Measurements from ENCODE around the gene ARMS2. TPM values are rescaled to one million over a fixed set of nuclear protein-coding genes. Genes with fewer than 3 reads are reported as not detected.

ARMS2 gene
- total RNA-seq, 2 experiments from 2014 or later = not detected

GRCh38 chr10:122499491-122499941 is 45.1 kb downstream of the ARMS2 start:
- ChIA-PET CTCF (ENCODE audit: unreplicated experiment) (no interaction called here), POLR2A (interaction anchor here (0.6 kb wide), 1 partner anchor 33 kb away, joined by 3 read pairs; no protein-coding TSS in a partner anchor)
- no peaks in the 10 kb centered on the region for H3K9me2 ChIP-seq (ENCODE audit: insufficient read depth, low read length)
- no peak overlapping the region for H3K4me3 ChIP-seq (ENCODE audit: low read depth, low read length, poor library complexity, severe bottlenecking)
- no peaks in the 10 kb centered on the region for H3K4me1 ChIP-seq (ENCODE audit: insufficient read depth, low read length, poor library complexity, severe bottlenecking)
- no peak for DNase-seq (ENCODE audit: low spot score)
- H3K27ac ChIP-seq (ENCODE audit: low read depth, low read length, poor library complexity, severe bottlenecking) = no peak overlapping the region
- intact Hi-C loops (cut with micrococcal nuclease; ENCODE audit: unreplicated experiment) = no loop called here
- TF ChIP-seq CTCF (conservative IDR thresholded peaks at IDR 0.05; ENCODE audit: low read length) (no peak), EZH2phosphoT487 (IDR thresholded peaks at IDR 0.05; ENCODE audit: borderline replicate concordance, low read depth, low read length) (no peak)
- BruUV-seq (replicated peaks) = no TSS peak
- no peaks in the 10 kb centered on the region for H4K20me1 ChIP-seq (ENCODE audit: insufficient read depth, low read length)
- H3K36me3 ChIP-seq (ENCODE audit: insufficient read depth, low read length) = no peaks in the 10 kb centered on the region
- no peak overlapping the region for H2AFZ ChIP-seq (ENCODE audit: low read length)
- H3K9me3 ChIP-seq (ENCODE audit: low read length) = no peaks in the 10 kb centered on the region
- no peak overlapping the region for H3K4me2 ChIP-seq (ENCODE audit: low read length)
- H3K79me2 ChIP-seq (ENCODE audit: insufficient read depth, low read depth, low read length) = no peaks in the 10 kb centered on the region

GRCh38 chr10:122500194-122500593 is 45.7 kb downstream of the ARMS2 start:
- Histone ChIP-seq H3K9me3 (ENCODE audit: low read length) (no peaks in the 10 kb centered on the region), H3K36me3 (ENCODE audit: insufficient read depth, low read length) (no peaks in the 10 kb centered on the region), H3K4me1 (ENCODE audit: insufficient read depth, low read length, poor library complexity, severe bottlenecking) (no peaks in the 10 kb centered on the region), H2AFZ (ENCODE audit: low read length) (no peak overlapping the region), H3K9me2 (ENCODE audit: insufficient read depth, low read length) (no peaks in the 10 kb centered on the region), H3K4me3 (ENCODE audit: low read depth, low read length, poor library complexity, severe bottlenecking) (no peak overlapping the region), H3K27ac (ENCODE audit: low read depth, low read length, poor library complexity, severe bottlenecking) (no peak overlapping the region), H3K4me2 (ENCODE audit: low read length) (no peak overlapping the region), H4K20me1 (ENCODE audit: insufficient read depth, low read length) (no peaks in the 10 kb centered on the region), H3K79me2 (ENCODE audit: insufficient read depth, low read depth, low read length) (no peaks in the 10 kb centered on the region)
- no peak for TF ChIP-seq CTCF (conservative IDR thresholded peaks at IDR 0.05; ENCODE audit: low read length)
- no peak for TF ChIP-seq EZH2phosphoT487 (IDR thresholded peaks at IDR 0.05; ENCODE audit: borderline replicate concordance, low read depth, low read length)
- CTCF ChIA-PET (ENCODE audit: unreplicated experiment) = no interaction called here
- BruUV-seq (replicated peaks) = no TSS peak
- POLR2A ChIA-PET = interaction anchor here (0.6 kb wide), 1 partner anchor 33 kb away, joined by 3 read pairs; no protein-coding TSS in a partner anchor
- DNase-seq (ENCODE audit: low spot score) = no peak
- intact Hi-C loops (cut with micrococcal nuclease; ENCODE audit: unreplicated experiment) = no loop called here

- Histone ChIP-seq H3K27ac (ENCODE audit: low read depth, low read length, poor library complexity, severe bottlenecking) (no peak overlapping the region), H3K79me2 (ENCODE audit: insufficient read depth, low read depth, low read length) (no peaks in the 10 kb centered on the region), H3K36me3 (ENCODE audit: insufficient read depth, low read length) (no peaks in the 10 kb centered on the region), H3K9me2 (ENCODE audit: insufficient read depth, low read length) (no peaks in the 10 kb centered on the region), H3K4me3 (ENCODE audit: low read depth, low read length, poor library complexity, severe bottlenecking) (no peak overlapping the region), H2AFZ (ENCODE audit: low read length) (no peak overlapping the region), H3K4me1 (ENCODE audit: insufficient read depth, low read length, poor library complexity, severe bottlenecking) (no peaks in the 10 kb centered on the region), H4K20me1 (ENCODE audit: insufficient read depth, low read length) (no peaks in the 10 kb centered on the region), H3K4me2 (ENCODE audit: low read length) (no peak overlapping the region), H3K9me3 (ENCODE audit: low read length) (no peaks in the 10 kb centered on the region)
- ChIA-PET POLR2A (no interaction called here), CTCF (ENCODE audit: unreplicated experiment) (no interaction called here)
- no TSS peak for BruUV-seq (replicated peaks)
- intact Hi-C loops (cut with micrococcal nuclease; ENCODE audit: unreplicated experiment) = no loop called here
- DNase-seq (ENCODE audit: low spot score) = no peak
- TF ChIP-seq EZH2phosphoT487 (IDR thresholded peaks at IDR 0.05; ENCODE audit: borderline replicate concordance, low read depth, low read length) (no peak), CTCF (conservative IDR thresholded peaks at IDR 0.05; ENCODE audit: low read length) (no peak)
These were observed 46.3 kb downstream of the ARMS2 start for GRCh38 chr10:122500726-122501125.
